Measurements from ENCODE around the gene ARHGAP26.

Gene ARHGAP26

GRCh38 chr5:143204474-143205246 lies 434.5 kb downstream of the ARHGAP26 start:
- Histone ChIP-seq H3K27me3 (ENCODE audit: control insufficient read depth, insufficient read depth, low read length, poor library complexity, severe bottlenecking) (no peaks in the 10 kb centered on the region), H3K9me3 (ENCODE audit: control insufficient read depth, low read length) (no peaks in the 10 kb centered on the region), H3K36me3 (ENCODE audit: control insufficient read depth, insufficient read depth, low read length) (no peaks in the 10 kb centered on the region), H3K4me1 (ENCODE audit: control insufficient read depth, insufficient read depth, low read length) (no peaks in the 10 kb centered on the region), H3K4me3 (ENCODE audit: insufficient read depth, low read depth, low read length) (no peak overlapping the region), H3K27ac (ENCODE audit: insufficient read depth, low read depth, low read length, poor library complexity, severe bottlenecking) (no peak overlapping the region)
- 96% methylated on average over 7 of the region's 7 CpGs for WGBS, 2 experiments

- no peaks in the 10 kb centered on the region for H3K9me3 ChIP-seq (ENCODE audit: control insufficient read depth, low read length)
- 95 to 98% methylated on average over 3 of the region's 3 CpGs for WGBS, 2 experiments
- no peaks in the 10 kb centered on the region for H3K27me3 ChIP-seq (ENCODE audit: control insufficient read depth, insufficient read depth, low read length, poor library complexity, severe bottlenecking)
- no peak overlapping the region for H3K27ac ChIP-seq (ENCODE audit: insufficient read depth, low read depth, low read length, poor library complexity, severe bottlenecking)
- H3K4me1 ChIP-seq (ENCODE audit: control insufficient read depth, insufficient read depth, low read length) = no peaks in the 10 kb centered on the region
- H3K4me3 ChIP-seq (ENCODE audit: insufficient read depth, low read depth, low read length) = no peak overlapping the region
- H3K36me3 ChIP-seq (ENCODE audit: control insufficient read depth, insufficient read depth, low read length) = no peaks in the 10 kb centered on the region
Measured at GRCh38 chr5:143205386-143205785, 435.2 kb downstream of the ARHGAP26 start.

GRCh38 chr5:143205883-143206195 lies 435.7 kb downstream of the ARHGAP26 start:
- Histone ChIP-seq H3K36me3 (ENCODE audit: control insufficient read depth, insufficient read depth, low read length) (no peaks in the 10 kb centered on the region), H3K4me3 (ENCODE audit: insufficient read depth, low read depth, low read length) (no peak overlapping the region), H3K9me3 (ENCODE audit: control insufficient read depth, low read length) (no peaks in the 10 kb centered on the region), H3K27me3 (ENCODE audit: control insufficient read depth, insufficient read depth, low read length, poor library complexity, severe bottlenecking) (no peaks in the 10 kb centered on the region), H3K27ac (ENCODE audit: insufficient read depth, low read depth, low read length, poor library complexity, severe bottlenecking) (no peak overlapping the region), H3K4me1 (ENCODE audit: control insufficient read depth, insufficient read depth, low read length) (no peaks in the 10 kb centered on the region)
- 98% methylated on average over 3 of the region's 3 CpGs for WGBS, 2 experiments

GRCh38 chr5:143206196-143207053 lies 436.2 kb downstream of the ARHGAP26 start:
- Histone ChIP-seq H3K27ac (ENCODE audit: insufficient read depth, low read depth, low read length, poor library complexity, severe bottlenecking) (no peak overlapping the region), H3K4me3 (ENCODE audit: insufficient read depth, low read depth, low read length) (no peak overlapping the region), H3K4me1 (ENCODE audit: control insufficient read depth, insufficient read depth, low read length) (no peaks in the 10 kb centered on the region), H3K36me3 (ENCODE audit: control insufficient read depth, insufficient read depth, low read length) (no peaks in the 10 kb centered on the region), H3K9me3 (ENCODE audit: control insufficient read depth, low read length) (no peaks in the 10 kb centered on the region), H3K27me3 (ENCODE audit: control insufficient read depth, insufficient read depth, low read length, poor library complexity, severe bottlenecking) (no peaks in the 10 kb centered on the region)
- WGBS, 2 experiments = 93 to 94% methylated on average over 19 of the region's 19 CpGs

- 95% methylated on average over 13 of the region's 13 CpGs for WGBS, 2 experiments
Measured at GRCh38 chr5:143207058-143207457, 436.9 kb downstream of the ARHGAP26 start.

GRCh38 chr5:143207563-143208364 lies 437.6 kb downstream of the ARHGAP26 start:
- Histone ChIP-seq H3K4me3 (ENCODE audit: insufficient read depth, low read depth, low read length) (no peak overlapping the region), H3K9me3 (ENCODE audit: control insufficient read depth, low read length) (no peaks in the 10 kb centered on the region)
- 91% methylated on average over 13 of the region's 13 CpGs for WGBS, 2 experiments

More at GRCh38 chr5:143207058-143207457, 436.9 kb downstream of the ARHGAP26 start:
- H3K27ac ChIP-seq (ENCODE audit: insufficient read depth, low read depth, low read length, poor library complexity, severe bottlenecking) = no peak overlapping the region
- no peaks in the 10 kb centered on the region for H3K27me3 ChIP-seq (ENCODE audit: control insufficient read depth, insufficient read depth, low read length, poor library complexity, severe bottlenecking)
- H3K36me3 ChIP-seq (ENCODE audit: control insufficient read depth, insufficient read depth, low read length) = no peaks in the 10 kb centered on the region
- no peaks in the 10 kb centered on the region for H3K9me3 ChIP-seq (ENCODE audit: control insufficient read depth, low read length)
- no peak overlapping the region for H3K4me3 ChIP-seq (ENCODE audit: insufficient read depth, low read depth, low read length)
- no peaks in the 10 kb centered on the region for H3K4me1 ChIP-seq (ENCODE audit: control insufficient read depth, insufficient read depth, low read length)

GRCh38 chr5:143208365-143208641 lies 438.1 kb downstream of the ARHGAP26 start:
- Histone ChIP-seq H3K4me3 (ENCODE audit: insufficient read depth, low read depth, low read length) (no peak overlapping the region), H3K36me3 (ENCODE audit: control insufficient read depth, insufficient read depth, low read length) (no peaks in the 10 kb centered on the region), H3K27ac (ENCODE audit: insufficient read depth, low read depth, low read length, poor library complexity, severe bottlenecking) (no peak overlapping the region), H3K4me1 (ENCODE audit: control insufficient read depth, insufficient read depth, low read length) (no peaks in the 10 kb centered on the region), H3K27me3 (ENCODE audit: control insufficient read depth, insufficient read depth, low read length, poor library complexity, severe bottlenecking) (no peaks in the 10 kb centered on the region), H3K9me3 (ENCODE audit: control insufficient read depth, low read length) (no peaks in the 10 kb centered on the region)
- WGBS, 2 experiments = 80 to 100% methylated on average over 1 to 2 of the region's 2 CpGs

More at GRCh38 chr5:143207563-143208364, 437.6 kb downstream of the ARHGAP26 start:
- H3K27ac ChIP-seq (ENCODE audit: insufficient read depth, low read depth, low read length, poor library complexity, severe bottlenecking) = no peak overlapping the region
- no peaks in the 10 kb centered on the region for H3K4me1 ChIP-seq (ENCODE audit: control insufficient read depth, insufficient read depth, low read length)
- no peaks in the 10 kb centered on the region for H3K36me3 ChIP-seq (ENCODE audit: control insufficient read depth, insufficient read depth, low read length)
- no peaks in the 10 kb centered on the region for H3K27me3 ChIP-seq (ENCODE audit: control insufficient read depth, insufficient read depth, low read length, poor library complexity, severe bottlenecking)

GRCh38 chr5:143208781-143209510 lies 438.8 kb downstream of the ARHGAP26 start:
- no peaks in the 10 kb centered on the region for H3K9me3 ChIP-seq (ENCODE audit: control insufficient read depth, low read length)
- H3K4me1 ChIP-seq (ENCODE audit: control insufficient read depth, insufficient read depth, low read length) = no peaks in the 10 kb centered on the region
- H3K27me3 ChIP-seq (ENCODE audit: control insufficient read depth, insufficient read depth, low read length, poor library complexity, severe bottlenecking) = no peaks in the 10 kb centered on the region
- no peak overlapping the region for H3K4me3 ChIP-seq (ENCODE audit: insufficient read depth, low read depth, low read length)
- H3K27ac ChIP-seq (ENCODE audit: insufficient read depth, low read depth, low read length, poor library complexity, severe bottlenecking) = no peak overlapping the region
- 85 to 88% methylated on average over 2 of the region's 2 CpGs for WGBS, 2 experiments
- H3K36me3 ChIP-seq (ENCODE audit: control insufficient read depth, insufficient read depth, low read length) = no peaks in the 10 kb centered on the region

- H3K36me3 ChIP-seq (ENCODE audit: control insufficient read depth, insufficient read depth, low read length) = no peaks in the 10 kb centered on the region
- H3K27ac ChIP-seq (ENCODE audit: insufficient read depth, low read depth, low read length, poor library complexity, severe bottlenecking) = no peak overlapping the region
- H3K9me3 ChIP-seq (ENCODE audit: control insufficient read depth, low read length) = no peaks in the 10 kb centered on the region
- H3K27me3 ChIP-seq (ENCODE audit: control insufficient read depth, insufficient read depth, low read length, poor library complexity, severe bottlenecking) = no peaks in the 10 kb centered on the region
- H3K4me3 ChIP-seq (ENCODE audit: insufficient read depth, low read depth, low read length) = no peak overlapping the region
- peaks cover 5% of the 10 kb centered on the region for H3K4me1 ChIP-seq (ENCODE audit: control insufficient read depth, insufficient read depth, low read length)
- 93 to 94% methylated on average over 11 of the region's 11 CpGs for WGBS, 2 experiments
Measured at GRCh38 chr5:143209881-143210395, 439.8 kb downstream of the ARHGAP26 start.
